Endothelial cell of umbilical vein (primary cell): ENCODE data around the gene GPR183. TPM values are rescaled to one million over a fixed set of nuclear protein-coding genes. Genes with fewer than 3 reads are reported as not detected.

Experiments used
- BruUV-seq: library from RNA; stranded (reverse); fragments of 400-500 nt; replicated peaks from 2 replicates; lab custom pipeline; 2021; lab: Mats Ljungman, UMichigan
- CTCF ChIA-PET: fragments of 300-600, 350-600 bp; sonication (Branson Sonifier 250); formaldehyde crosslinking; loops from one replicate; lab custom pipeline; 2021; ENCODE audit warnings: antibody characterized with exemption, inconsistent platforms; lab: Charles Lee
- POLR2A ChIA-PET: fragments of 300-600, 350-600 bp; sonication (Branson Sonifier 250); formaldehyde crosslinking; loops from one replicate; lab custom pipeline; 2021; ENCODE audit warnings: antibody characterized with exemption, inconsistent platforms; lab: Charles Lee
- DNase-seq: peaks from one replicate; pipeline ENCODE4 v3.0.0-alpha.2; 2011; ENCODE audit warnings: low read depth, low spot score
- FAIRE-seq: peaks from 2 replicates; lab custom pipeline; 2011; peaks lifted over from hg19 to GRCh38; lab: Jason Lieb, UNC
- H2AFZ ChIP-seq: 2 replicates; pipeline ENCODE4 v1.6.0; 2012; ENCODE audit warnings: low read depth, low read length, control low read depth, inconsistent platforms
- H3K27ac ChIP-seq: 2 replicates; pipeline ENCODE4 v1.5.1; 2011; ENCODE audit warnings: low read depth, mild to moderate bottlenecking, control low read depth, low read length, moderate library complexity; ENCODE audit not compliant: insufficient read depth
- H3K27me3 ChIP-seq, 2 experiments: 2 replicates each; pipeline versions ENCODE4 v1.6.0 to v1.6.1; 2011; ENCODE audit warnings: low read length in 2 of 2, mixed read lengths in 1 of 2; ENCODE audit not compliant: control insufficient read depth in 2 of 2, insufficient read depth in 2 of 2
- H3K36me3 ChIP-seq, 2 experiments: 2 replicates in 1 of 2; 3 replicates in 1 of 2; pipeline ENCODE4 v1.5.1; 2011; ENCODE audit warnings: low read length in 2 of 2, mild to moderate bottlenecking in 1 of 2, moderate library complexity in 1 of 2; ENCODE audit not compliant: control insufficient read depth in 2 of 2, insufficient read depth in 2 of 2; ENCODE audit errors: extremely low read depth in 1 of 2
- H3K4me1 ChIP-seq: 3 replicates; pipeline ENCODE4 v1.5.1; 2011; ENCODE audit warnings: mild to moderate bottlenecking, low read length; ENCODE audit not compliant: control insufficient read depth, insufficient read depth; ENCODE audit errors: extremely low read depth
- H3K4me2 ChIP-seq: 2 replicates; pipeline ENCODE4 v1.6.1; 2011; ENCODE audit warnings: low read length, control low read depth, mixed read lengths; ENCODE audit not compliant: insufficient read depth
- H3K4me3 ChIP-seq, 3 experiments: fragments of 200-600 bp in 1 of 3; sonication (generic), shearing (Covaris generic) in 1 of 3; replicated peaks in 1 of 3; 2 replicates each; pipeline ENCODE4 v1.5.1; 2011 to 2016; ENCODE audit warnings: control low read depth in 3 of 3, low read length in 3 of 3, mild to moderate bottlenecking in 2 of 3, inconsistent platforms in 1 of 3, low read depth in 1 of 3, moderate library complexity in 1 of 3; ENCODE audit not compliant: insufficient read depth in 1 of 3
- H3K79me2 ChIP-seq: 2 replicates; pipeline ENCODE4 v1.6.0; 2012; ENCODE audit warnings: low read length, inconsistent platforms; ENCODE audit not compliant: control insufficient read depth, insufficient read depth
- H3K9ac ChIP-seq: replicated peaks from 2 replicates; pipeline ENCODE3; 2011; ENCODE audit warnings: low read length, control low read depth; ENCODE audit not compliant: insufficient read depth; ENCODE audit errors: extremely low read depth
- H3K9me1 ChIP-seq: replicated peaks from 3 replicates; pipeline ENCODE4 v1.6.0; 2011; ENCODE audit warnings: mild to moderate bottlenecking, low read length; ENCODE audit not compliant: control insufficient read depth, insufficient read depth; ENCODE audit errors: extremely low read depth
- H3K9me3 ChIP-seq: replicated peaks from 2 replicates; pipeline ENCODE4 v1.5.1; 2012; ENCODE audit warnings: low read length, inconsistent platforms; ENCODE audit not compliant: control insufficient read depth, insufficient read depth
- H4K20me1 ChIP-seq: replicated peaks from 2 replicates; pipeline ENCODE3; 2011; ENCODE audit warnings: mild to moderate bottlenecking, low read length; ENCODE audit not compliant: control insufficient read depth, insufficient read depth; ENCODE audit errors: extremely low read depth
- FOS ChIP-seq: IDR thresholded peaks from 2 replicates; pipeline ENCODE4 v1.6.1; 2011; ENCODE audit warnings: mild to moderate bottlenecking, low read length, moderate library complexity, borderline replicate concordance; ENCODE audit not compliant: insufficient read depth
- GATA2 ChIP-seq: IDR thresholded peaks from 2 replicates; pipeline ENCODE4 v1.7.0; 2011; ENCODE audit warnings: low read depth, mild to moderate bottlenecking, moderate library complexity, mixed read lengths, low read length; ENCODE audit not compliant: insufficient read length, insufficient read depth
- JUN ChIP-seq: IDR thresholded peaks from 2 replicates; pipeline ENCODE4 v1.6.1; 2011; ENCODE audit warnings: borderline replicate concordance, low read depth; ENCODE audit not compliant: insufficient read length, insufficient read depth
- POLR2A ChIP-seq: IDR thresholded peaks from 2 replicates; pipeline ENCODE4 v1.6.1; 2012; ENCODE audit warnings: low read depth, mild to moderate bottlenecking, control low read depth, low read length
- dilution Hi-C: fragments of 300-500 bp; cut with MboI; formaldehyde crosslinking; loops from one replicate; pipeline ENCODE4 v1.15.0; 2019; ENCODE audit warnings: low sequenced_read_pairs; ENCODE audit not compliant: extremely low pct_ligation_motif_present
- intact Hi-C: fragments of 100-400 bp; cut with micrococcal nuclease; formaldehyde crosslinking; loops from one replicate; pipeline ENCODE4 v1.10.0; 2022
- polyA plus RNA-seq, 4 experiments: library from polyadenylated mRNA; depleted of rRNA in 3 of 4; stranded (reverse) in 3 of 4; unstranded in 1 of 4; fragments of >200 nt; gene quantifications; 2 replicates each; pipeline versions ENCODE4 v1.2.1 to v1.2.3, GENCODE V29; 2011 to 2012; ENCODE audit warnings: missing spikeins in 1 of 4
- total RNA-seq: library from RNA; stranded (reverse); gene quantifications from 2 replicates; pipeline ENCODE4 v1.2.3, GENCODE V29; 2021

GPR183 gene
- total and polyA plus RNA-seq, 2 donors (not counting 3 experiments of a cell fraction or from before 2014, with no cell fraction given), result 0.23 TPM; not detected in 1

DNA sequence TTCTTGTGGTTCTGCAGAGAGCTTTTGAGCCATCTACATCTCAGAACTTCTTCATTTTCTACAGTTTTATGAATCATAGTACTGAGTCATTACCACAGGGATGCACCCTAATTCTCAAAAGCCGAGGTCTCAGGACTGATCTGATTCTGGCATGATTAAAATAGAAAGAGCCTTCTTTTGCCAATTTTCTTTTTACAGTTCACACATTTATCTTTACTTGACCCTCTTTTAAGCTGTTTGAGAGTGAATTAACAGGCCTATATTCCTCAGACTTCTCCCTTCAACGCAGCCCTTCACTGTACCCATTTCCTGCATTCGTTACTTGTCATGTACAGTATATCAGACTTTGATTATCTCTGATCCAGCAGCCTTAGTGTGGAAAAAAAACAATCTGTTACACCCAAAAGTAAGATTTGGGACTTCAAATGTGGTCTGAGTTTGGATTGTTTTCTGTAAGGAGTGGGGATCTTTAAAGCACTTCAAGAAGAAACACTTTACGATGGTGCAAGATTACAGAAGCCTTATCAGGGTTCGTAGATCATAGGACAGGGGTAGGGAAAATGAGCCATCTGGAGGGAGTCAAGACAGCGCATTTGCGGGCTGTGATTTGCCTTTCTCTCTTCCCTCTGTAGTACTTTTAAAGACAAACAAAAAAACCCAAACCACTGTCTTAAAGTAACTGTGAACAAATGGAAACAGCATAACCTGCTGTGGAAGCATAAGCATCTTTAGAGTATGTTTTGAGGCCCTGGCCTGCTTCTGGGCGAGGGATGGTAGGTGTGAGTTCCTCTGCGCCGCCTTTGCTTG, 15.3 kb upstream of the GPR183 start:
- H3K9me3 ChIP-seq, result no peaks in the 10 kb centered on the region
- ChIA-PET POLR2A (no interaction called here), CTCF (interaction anchor here (0.6 to 2.3 kb wide), 4 partner anchors 12 to 57 kb away, joined by 3 to 9 read pairs (median 4); no protein-coding TSS in a partner anchor)
- TF ChIP-seq FOS, result peak; percentile 67
- peak; percentile 48 for TF ChIP-seq JUN
- no peak for TF ChIP-seq GATA2
- dilution Hi-C loops (no loop called here), intact Hi-C loops (no loop called here)
- H3K9ac ChIP-seq, result no peak overlapping the region
- H3K27ac ChIP-seq, result no peak overlapping the region
- BruUV-seq, result no TSS peak
- H3K9me1 ChIP-seq, result no peaks in the 10 kb centered on the region
- H3K27me3 ChIP-seq, result no peaks in the 10 kb centered on the region
- H4K20me1 ChIP-seq, result no peaks in the 10 kb centered on the region
- FAIRE-seq, result peak; percentile 62
- DNase-seq, result peak; percentile 24
- H3K4me2 ChIP-seq, result no peak overlapping the region
- no peak overlapping the region for H2AFZ ChIP-seq
- no peaks in the 10 kb centered on the region for H3K36me3 ChIP-seq
- H3K4me3 ChIP-seq, result no peak overlapping the region
- peaks cover 15% of the 10 kb centered on the region for H3K4me1 ChIP-seq
- H3K79me2 ChIP-seq, result no peaks in the 10 kb centered on the region

- POLR2A ChIA-PET, result no interaction called here
- FAIRE-seq, result no peak
- Histone ChIP-seq H4K20me1 (no peaks in the 10 kb centered on the region), H2AFZ (no peak overlapping the region), H3K9me1 (no peaks in the 10 kb centered on the region), H3K27me3 (no peaks in the 10 kb centered on the region), H3K36me3 (no peaks in the 10 kb centered on the region), H3K9me3 (no peaks in the 10 kb centered on the region), H3K9ac (no peak overlapping the region), H3K79me2 (no peaks in the 10 kb centered on the region), H3K4me1 (peaks cover 15% of the 10 kb centered on the region), H3K4me3 (no peak overlapping the region), H3K27ac (peak overlapping the region; percentile 77), H3K4me2 (no peak overlapping the region)
- no TSS peak for BruUV-seq
- intact Hi-C loops (loop anchor here (1.0 to 2.0 kb wide), 2 partner anchors 35 to 53 kb away; no protein-coding TSS in a partner anchor), dilution Hi-C loops (no loop called here)
- CTCF ChIA-PET, result interaction anchor here (0.6 to 2.3 kb wide), 8 partner anchors 8 to 56 kb away, joined by 3 to 9 read pairs (median 4); no protein-coding TSS in a partner anchor
- TF ChIP-seq POLR2A, result no peak
- no peak for DNase-seq
Observed at GRCh38 chr13:99321709-99322108, 14.5 kb upstream of the GPR183 start.
